Retinal pigment epithelial cell (primary cell): ENCODE results near the gene PPP4R1.

Experiments used
- DNase-seq: peaks from one replicate; pipeline ENCODE4 v3.0.0-alpha.2; 2010; ENCODE audit warnings: low read depth
- H3K4me3 ChIP-seq: 2 replicates; pipeline ENCODE4 v1.5.1; 2011; ENCODE audit warnings: mild to moderate bottlenecking, low read length, control low read depth, moderate library complexity
- TF ChIP-seq, protein P1 (sequence below): conservative IDR thresholded peaks from 2 replicates; pipeline ENCODE4 v1.5.1; 2011; ENCODE audit warnings: low read depth, low read length, control low read depth, inconsistent platforms

Gene PPP4R1

DNA sequence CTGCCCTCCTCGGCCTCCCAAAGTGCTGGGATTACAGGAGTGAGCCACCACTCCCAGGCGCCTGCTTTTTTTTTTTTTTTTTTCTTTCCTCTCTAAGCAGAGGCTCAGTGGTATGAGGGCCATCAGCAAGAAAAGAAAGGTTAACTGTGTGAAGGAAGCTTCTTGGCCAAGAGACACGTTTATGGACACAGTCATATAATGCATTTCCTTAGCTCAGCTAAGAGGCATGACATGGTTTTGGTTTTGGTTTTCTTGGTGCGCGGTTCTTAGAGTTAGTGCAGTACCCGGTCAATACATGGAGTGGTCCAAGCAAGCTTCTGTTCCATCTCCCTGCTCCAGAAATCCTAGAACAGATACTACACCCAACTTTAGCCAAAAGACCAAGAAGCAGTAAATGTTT lies 96.5 kb downstream of the PPP4R1 start:
- H3K4me3 ChIP-seq, result no peak overlapping the region
- TF ChIP-seq, protein P1, sequence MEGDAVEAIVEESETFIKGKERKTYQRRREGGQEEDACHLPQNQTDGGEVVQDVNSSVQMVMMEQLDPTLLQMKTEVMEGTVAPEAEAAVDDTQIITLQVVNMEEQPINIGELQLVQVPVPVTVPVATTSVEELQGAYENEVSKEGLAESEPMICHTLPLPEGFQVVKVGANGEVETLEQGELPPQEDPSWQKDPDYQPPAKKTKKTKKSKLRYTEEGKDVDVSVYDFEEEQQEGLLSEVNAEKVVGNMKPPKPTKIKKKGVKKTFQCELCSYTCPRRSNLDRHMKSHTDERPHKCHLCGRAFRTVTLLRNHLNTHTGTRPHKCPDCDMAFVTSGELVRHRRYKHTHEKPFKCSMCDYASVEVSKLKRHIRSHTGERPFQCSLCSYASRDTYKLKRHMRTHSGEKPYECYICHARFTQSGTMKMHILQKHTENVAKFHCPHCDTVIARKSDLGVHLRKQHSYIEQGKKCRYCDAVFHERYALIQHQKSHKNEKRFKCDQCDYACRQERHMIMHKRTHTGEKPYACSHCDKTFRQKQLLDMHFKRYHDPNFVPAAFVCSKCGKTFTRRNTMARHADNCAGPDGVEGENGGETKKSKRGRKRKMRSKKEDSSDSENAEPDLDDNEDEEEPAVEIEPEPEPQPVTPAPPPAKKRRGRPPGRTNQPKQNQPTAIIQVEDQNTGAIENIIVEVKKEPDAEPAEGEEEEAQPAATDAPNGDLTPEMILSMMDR, result no peak
- DNase-seq, result no peak

DNA sequence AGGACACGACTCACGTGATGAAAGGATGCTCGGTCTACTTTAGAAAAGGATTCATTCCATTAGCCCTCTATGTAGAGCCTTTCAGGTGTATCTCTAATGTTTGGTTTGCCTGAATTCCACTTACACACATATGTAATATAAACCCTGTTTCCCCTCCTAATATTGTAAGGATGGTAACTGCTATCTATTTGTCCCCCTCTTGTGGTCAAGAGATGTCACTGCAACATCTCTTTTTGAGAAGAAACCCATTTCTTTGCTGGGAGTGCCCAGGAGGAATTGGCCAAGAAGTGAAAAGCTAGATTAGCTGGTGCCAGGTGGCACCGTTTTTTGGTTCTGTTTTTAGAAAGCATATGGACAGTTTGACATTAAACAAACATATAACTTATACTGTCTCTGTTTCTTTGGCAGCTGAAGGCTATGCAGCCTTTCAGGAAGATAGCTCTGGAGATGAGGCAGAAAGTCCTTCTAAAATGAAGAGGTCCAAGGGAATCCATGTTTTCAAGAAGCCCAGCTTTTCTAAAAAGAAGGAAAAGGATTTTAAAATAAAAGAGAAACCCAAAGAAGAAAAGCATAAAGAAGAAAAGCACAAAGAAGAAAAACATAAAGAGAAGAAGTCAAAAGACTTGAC lies 97.8 kb downstream of the PPP4R1 start:
- no peak overlapping the region for H3K4me3 ChIP-seq
- TF ChIP-seq, protein P1, result peak; percentile 88
- DNase-seq, result no peak

DNA sequence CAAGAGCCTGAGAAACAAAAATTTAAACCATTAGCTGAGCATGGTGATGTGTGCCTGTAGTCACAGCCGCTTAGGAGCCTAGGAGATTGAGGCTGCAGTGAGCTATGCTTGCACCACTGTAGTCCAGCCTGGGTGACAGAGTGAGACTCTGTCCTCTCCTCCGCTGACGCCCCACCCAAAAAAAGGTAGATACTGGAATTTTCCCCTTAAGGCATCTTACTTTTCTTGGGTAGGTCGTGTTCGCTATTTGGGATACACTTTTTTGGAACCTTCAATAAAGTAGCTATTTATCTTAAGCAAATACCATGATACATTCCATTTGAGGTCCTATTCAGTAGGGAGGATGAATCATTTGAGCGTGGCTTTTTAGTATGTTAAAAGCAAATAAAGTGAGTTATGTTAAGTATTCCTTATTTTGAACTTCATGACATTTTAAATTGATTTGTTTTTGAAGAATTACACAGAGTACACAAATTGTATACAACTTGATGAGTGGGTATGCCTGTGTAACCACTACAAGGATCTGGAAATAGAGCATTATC lies 100.3 kb downstream of the PPP4R1 start:
- TF ChIP-seq, protein P1, result no peak
- DNase-seq, result no peak
- no peak overlapping the region for H3K4me3 ChIP-seq

DNA sequence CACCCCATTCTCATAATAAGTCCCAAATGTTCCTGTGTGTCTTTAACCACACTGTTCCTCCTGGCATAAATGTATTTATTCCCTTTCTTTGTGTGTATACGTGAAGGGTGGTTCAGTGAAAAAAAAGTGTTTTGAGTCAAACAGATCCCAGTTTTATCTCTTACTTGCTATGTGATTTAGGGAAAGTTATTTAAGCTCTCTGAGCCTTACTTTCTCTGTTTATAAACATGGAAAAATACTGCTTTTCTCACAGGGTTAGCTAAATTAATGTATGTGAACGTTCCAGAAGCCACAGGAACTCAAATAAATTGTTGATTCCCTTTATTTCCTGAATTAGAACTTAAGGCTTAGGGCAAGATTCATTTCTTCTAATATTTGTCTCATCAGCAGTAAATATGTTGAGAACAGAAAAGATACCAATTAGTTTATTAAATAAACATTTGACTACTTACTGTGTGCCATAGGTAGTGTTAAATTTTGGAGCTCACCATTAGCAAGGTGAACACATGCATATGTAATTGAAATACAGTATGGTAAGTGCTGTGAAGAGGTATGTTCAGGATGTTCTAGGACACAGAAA lies 105.8 kb downstream of the PPP4R1 start:
- H3K4me3 ChIP-seq, result no peak overlapping the region
- TF ChIP-seq, protein P1, result no peak
- no peak for DNase-seq

DNA sequence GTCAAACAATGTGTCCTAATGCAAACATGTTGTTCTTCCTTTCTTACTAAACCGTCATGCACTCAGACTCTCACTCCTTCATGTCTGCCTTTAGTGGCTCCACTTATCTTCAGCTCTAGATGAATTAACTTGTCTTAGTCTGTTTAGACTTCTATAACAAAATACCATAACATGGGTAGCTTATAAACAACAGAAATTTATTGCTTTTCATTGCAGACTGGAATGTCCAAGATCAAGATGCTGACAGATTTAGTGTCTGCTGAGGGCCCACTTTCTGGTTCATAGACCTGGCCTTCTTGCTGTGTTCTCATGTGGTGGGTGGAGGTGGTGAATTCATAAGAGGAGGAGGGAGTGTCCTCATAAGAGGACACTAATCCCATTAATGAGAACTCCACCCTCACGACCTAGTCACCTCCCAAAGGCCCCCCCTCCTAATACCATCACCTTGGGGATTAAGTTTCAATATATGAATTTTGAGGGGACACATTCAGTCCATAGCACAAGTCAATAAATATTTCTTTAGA lies 106.7 kb downstream of the PPP4R1 start:
- H3K4me3 ChIP-seq, result no peak overlapping the region
- DNase-seq, result no peak
- TF ChIP-seq, protein P1, result no peak

DNA sequence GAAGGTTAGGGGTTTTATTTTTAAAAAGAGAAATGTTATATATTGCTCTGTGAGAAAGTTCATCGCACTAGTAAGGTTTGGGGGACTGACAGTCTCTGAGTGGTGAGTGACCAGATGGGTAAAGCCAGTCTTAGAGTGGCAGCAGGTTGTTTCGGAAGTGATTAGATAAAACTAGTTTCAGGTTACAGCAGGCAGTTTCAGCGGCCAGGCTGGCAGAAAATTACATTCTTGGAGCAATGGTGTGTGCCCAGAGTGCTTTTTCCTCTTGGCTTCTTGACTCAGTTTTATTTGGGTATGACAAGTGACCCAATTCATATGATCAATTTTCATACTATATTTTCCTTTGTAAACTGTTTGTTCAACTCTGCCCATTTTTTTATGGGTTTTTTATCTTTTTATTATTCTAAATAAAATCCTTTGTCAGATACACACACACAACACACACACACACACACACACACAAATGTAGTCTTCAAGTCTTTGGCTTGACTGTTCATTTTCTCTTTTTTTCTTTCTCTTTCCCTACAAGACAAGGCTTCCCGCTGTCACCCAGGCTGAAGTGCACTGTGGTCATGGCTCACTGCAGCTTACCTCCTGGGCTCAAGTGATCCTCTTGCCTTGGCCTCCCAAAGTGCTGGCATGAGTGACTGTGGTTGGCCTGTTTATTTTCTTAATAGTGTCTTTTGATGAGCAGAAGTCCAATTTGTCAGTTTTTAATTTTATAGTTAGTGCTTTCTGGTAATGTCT lies 108.1 kb downstream of the PPP4R1 start:
- TF ChIP-seq, protein P1, result no peak
- no peak overlapping the region for H3K4me3 ChIP-seq
- DNase-seq, result no peak
